ENCODE measurements around the gene LDHAL6B.

GRCh38 chr15:59166601-59167265 is 39.9 kb upstream of the LDHAL6B start:
- TF ChIP-seq, protein P1, sequence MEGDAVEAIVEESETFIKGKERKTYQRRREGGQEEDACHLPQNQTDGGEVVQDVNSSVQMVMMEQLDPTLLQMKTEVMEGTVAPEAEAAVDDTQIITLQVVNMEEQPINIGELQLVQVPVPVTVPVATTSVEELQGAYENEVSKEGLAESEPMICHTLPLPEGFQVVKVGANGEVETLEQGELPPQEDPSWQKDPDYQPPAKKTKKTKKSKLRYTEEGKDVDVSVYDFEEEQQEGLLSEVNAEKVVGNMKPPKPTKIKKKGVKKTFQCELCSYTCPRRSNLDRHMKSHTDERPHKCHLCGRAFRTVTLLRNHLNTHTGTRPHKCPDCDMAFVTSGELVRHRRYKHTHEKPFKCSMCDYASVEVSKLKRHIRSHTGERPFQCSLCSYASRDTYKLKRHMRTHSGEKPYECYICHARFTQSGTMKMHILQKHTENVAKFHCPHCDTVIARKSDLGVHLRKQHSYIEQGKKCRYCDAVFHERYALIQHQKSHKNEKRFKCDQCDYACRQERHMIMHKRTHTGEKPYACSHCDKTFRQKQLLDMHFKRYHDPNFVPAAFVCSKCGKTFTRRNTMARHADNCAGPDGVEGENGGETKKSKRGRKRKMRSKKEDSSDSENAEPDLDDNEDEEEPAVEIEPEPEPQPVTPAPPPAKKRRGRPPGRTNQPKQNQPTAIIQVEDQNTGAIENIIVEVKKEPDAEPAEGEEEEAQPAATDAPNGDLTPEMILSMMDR (IDR thresholded peaks at IDR 0.05), result no peak
- TF ChIP-seq EP300 (IDR thresholded peaks at IDR 0.05), result no peak
- no peak for TF ChIP-seq POLR2A (IDR thresholded peaks at IDR 0.05)

Measured in stomach (tissue), 4 donors.